ENCODE measurements around the gene PSMD14. TPM values are rescaled to one million over a fixed set of nuclear protein-coding genes. Genes with fewer than 3 reads are reported as not detected.

The PSMD14 gene
- total RNA-seq, 2 experiments from 2014 or later: 49.2 to 84.3 TPM

DNA sequence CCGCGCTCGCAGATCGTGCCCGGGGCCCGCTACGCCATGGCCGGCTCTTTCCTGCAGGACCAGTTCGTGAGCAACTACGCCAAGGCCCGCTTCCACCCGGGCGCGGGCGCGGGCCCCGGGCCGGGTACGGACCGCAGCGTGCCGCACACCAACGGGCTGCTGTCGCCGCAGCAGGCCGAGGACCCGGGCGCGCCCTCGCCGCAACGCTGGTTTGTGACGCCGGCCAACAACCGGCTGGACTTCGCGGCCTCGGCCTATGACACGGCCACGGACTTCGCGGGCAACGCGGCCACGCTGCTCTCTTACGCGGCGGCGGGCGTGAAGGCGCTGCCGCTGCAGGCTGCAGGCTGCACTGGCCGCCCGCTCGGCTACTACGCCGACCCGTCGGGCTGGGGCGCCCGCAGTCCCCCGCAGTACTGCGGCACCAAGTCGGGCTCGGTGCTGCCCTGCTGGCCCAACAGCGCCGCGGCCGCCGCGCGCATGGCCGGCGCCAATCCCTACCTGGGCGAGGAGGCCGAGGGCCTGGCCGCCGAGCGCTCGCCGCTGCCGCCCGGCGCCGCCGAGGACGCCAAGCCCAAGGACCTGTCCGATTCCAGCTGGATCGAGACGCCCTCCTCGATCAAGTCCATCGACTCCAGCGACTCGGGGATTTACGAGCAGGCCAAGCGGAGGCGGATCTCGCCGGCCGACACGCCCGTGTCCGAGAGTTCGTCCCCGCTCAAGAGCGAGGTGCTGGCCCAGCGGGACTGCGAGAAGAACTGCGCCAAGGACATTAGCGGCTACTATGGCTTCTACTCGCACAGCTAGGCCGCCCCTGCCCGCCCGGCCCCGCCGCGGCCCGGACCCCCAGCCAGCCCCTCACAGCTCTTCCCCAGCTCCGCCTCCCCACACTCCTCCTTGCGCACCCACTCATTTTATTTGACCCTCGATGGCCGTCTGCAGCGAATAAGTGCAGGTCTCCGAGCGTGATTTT lies 115.5 kb downstream of the PSMD14 start:
- Histone ChIP-seq H3K27ac (ENCODE audit: low read depth, low read length, poor library complexity, severe bottlenecking) (no peak overlapping the region), H3K9me3 (ENCODE audit: low read length) (no peaks in the 10 kb centered on the region), H2AFZ (ENCODE audit: low read length) (no peak overlapping the region), H3K4me2 (ENCODE audit: low read length) (no peak overlapping the region), H3K4me3 (ENCODE audit: low read depth, low read length, poor library complexity, severe bottlenecking) (no peak overlapping the region), H3K36me3 (ENCODE audit: insufficient read depth, low read length) (no peaks in the 10 kb centered on the region), H3K79me2 (ENCODE audit: insufficient read depth, low read depth, low read length) (no peaks in the 10 kb centered on the region), H4K20me1 (ENCODE audit: insufficient read depth, low read length) (no peaks in the 10 kb centered on the region), H3K9me2 (ENCODE audit: insufficient read depth, low read length) (no peaks in the 10 kb centered on the region), H3K4me1 (ENCODE audit: insufficient read depth, low read length, poor library complexity, severe bottlenecking) (no peaks in the 10 kb centered on the region)
- BruUV-seq (replicated peaks): no TSS peak
- DNase-seq (ENCODE audit: low spot score): no peak
- intact Hi-C loops (cut with micrococcal nuclease; ENCODE audit: unreplicated experiment): no loop called here
- POLR2A ChIA-PET: no interaction called here
- TF ChIP-seq EZH2phosphoT487 (IDR thresholded peaks at IDR 0.05; ENCODE audit: borderline replicate concordance, low read depth, low read length): no peak
- TF ChIP-seq, protein P1, sequence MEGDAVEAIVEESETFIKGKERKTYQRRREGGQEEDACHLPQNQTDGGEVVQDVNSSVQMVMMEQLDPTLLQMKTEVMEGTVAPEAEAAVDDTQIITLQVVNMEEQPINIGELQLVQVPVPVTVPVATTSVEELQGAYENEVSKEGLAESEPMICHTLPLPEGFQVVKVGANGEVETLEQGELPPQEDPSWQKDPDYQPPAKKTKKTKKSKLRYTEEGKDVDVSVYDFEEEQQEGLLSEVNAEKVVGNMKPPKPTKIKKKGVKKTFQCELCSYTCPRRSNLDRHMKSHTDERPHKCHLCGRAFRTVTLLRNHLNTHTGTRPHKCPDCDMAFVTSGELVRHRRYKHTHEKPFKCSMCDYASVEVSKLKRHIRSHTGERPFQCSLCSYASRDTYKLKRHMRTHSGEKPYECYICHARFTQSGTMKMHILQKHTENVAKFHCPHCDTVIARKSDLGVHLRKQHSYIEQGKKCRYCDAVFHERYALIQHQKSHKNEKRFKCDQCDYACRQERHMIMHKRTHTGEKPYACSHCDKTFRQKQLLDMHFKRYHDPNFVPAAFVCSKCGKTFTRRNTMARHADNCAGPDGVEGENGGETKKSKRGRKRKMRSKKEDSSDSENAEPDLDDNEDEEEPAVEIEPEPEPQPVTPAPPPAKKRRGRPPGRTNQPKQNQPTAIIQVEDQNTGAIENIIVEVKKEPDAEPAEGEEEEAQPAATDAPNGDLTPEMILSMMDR (conservative IDR thresholded peaks at IDR 0.05; ENCODE audit: low read length): no peak
- CTCF ChIA-PET (ENCODE audit: unreplicated experiment): no interaction called here

DNA sequence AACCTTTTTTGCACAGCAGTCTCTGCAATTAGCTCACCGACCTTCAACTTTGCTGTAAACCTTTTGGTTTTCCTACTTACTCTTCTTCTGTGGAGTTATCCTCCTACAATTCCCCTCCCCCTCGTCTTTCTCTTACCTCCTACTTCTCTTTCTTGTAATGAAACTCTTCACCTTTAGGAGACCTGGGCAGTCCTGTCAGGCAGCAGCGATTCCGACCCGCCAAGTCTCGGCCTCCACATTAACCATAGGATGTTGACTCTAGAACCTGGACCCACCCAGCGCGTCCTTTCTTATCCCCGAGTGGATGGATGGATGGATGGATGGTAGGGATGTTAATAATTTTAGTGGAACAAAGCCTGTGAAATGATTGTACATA lies 116.2 kb downstream of the PSMD14 start:
- intact Hi-C loops (cut with micrococcal nuclease; ENCODE audit: unreplicated experiment): no loop called here
- Histone ChIP-seq H3K9me3 (ENCODE audit: low read length) (no peaks in the 10 kb centered on the region), H2AFZ (ENCODE audit: low read length) (no peak overlapping the region), H3K4me1 (ENCODE audit: insufficient read depth, low read length, poor library complexity, severe bottlenecking) (no peaks in the 10 kb centered on the region), H3K27ac (ENCODE audit: low read depth, low read length, poor library complexity, severe bottlenecking) (no peak overlapping the region), H3K9me2 (ENCODE audit: insufficient read depth, low read length) (no peaks in the 10 kb centered on the region), H4K20me1 (ENCODE audit: insufficient read depth, low read length) (no peaks in the 10 kb centered on the region), H3K79me2 (ENCODE audit: insufficient read depth, low read depth, low read length) (no peaks in the 10 kb centered on the region), H3K36me3 (ENCODE audit: insufficient read depth, low read length) (no peaks in the 10 kb centered on the region), H3K4me3 (ENCODE audit: low read depth, low read length, poor library complexity, severe bottlenecking) (no peak overlapping the region), H3K4me2 (ENCODE audit: low read length) (no peak overlapping the region)
- BruUV-seq (replicated peaks): no TSS peak
- POLR2A ChIA-PET: no interaction called here
- TF ChIP-seq, protein P1 (conservative IDR thresholded peaks at IDR 0.05; ENCODE audit: low read length): no peak
- TF ChIP-seq EZH2phosphoT487 (IDR thresholded peaks at IDR 0.05; ENCODE audit: borderline replicate concordance, low read depth, low read length): no peak
- no peak for DNase-seq (ENCODE audit: low spot score)
- CTCF ChIA-PET (ENCODE audit: unreplicated experiment): no interaction called here
